Hematopoietic multipotent progenitor cell treated with erythropoietin and hydrocortisone succinate and interleukin-3 and kit ligand, for 6 days (in vitro differentiated cells): ENCODE measurements around the gene GEMIN4.
"Not testable (repeated sequence)": the region's sequence is repeated elsewhere in the genome, so short reads cannot be mapped to it uniquely, and the experiment has no call there.

Experiments
- DNase-seq: peaks from one replicate; pipeline ENCODE4 v3.0.0-alpha.2; 2015

GEMIN4 gene

GRCh38 chr17:774313-774584 is 22.2 kb upstream of the GEMIN4 start:
- DNase-seq: no peak

GRCh38 chr17:773467-774312 is 21.6 kb upstream of the GEMIN4 start:
- DNase-seq: no peak

GRCh38 chr17:773016-773415 is 21.0 kb upstream of the GEMIN4 start:
- DNase-seq: no peak

DNA sequence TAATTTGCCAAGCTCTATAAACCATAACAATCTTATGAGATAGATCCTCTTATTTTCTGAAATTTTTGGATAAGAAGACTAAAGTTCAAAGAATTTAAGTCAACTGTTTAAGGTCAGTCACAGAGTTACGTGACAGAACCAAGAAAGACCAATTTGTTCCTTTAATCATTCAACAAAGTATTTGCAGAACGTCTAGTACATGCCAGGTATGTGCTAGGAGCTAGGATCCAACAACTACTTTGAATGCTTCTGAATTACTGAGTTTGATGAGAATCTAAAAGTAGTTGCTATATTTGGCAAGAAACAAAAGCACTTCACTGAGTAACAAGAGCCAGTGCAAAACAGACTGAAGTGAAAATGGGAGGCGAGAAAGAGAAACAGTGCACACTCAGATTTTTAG is 15.0 kb upstream of the GEMIN4 start:
- DNase-seq: no peak

GRCh38 chr17:760371-760770 is 8.3 kb upstream of the GEMIN4 start:
- no peak for DNase-seq

DNA sequence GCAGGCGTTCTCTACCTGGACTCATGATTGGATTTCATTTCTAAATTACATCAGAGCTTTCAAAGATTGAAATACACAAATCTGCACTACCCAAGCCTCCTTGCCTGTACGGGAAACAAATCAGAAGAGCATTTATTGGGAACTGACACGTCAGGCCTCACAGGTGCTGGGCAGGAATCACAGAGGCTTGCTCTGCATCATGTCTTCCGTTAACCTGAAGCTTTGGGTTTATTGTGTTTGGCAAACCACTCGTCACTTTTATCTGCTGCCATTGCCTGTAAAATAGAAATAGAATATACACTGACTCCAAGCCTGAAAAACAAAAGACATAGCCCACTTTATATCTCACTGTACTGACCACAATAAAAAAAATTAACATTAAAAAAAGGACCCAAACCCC is 7.9 kb upstream of the GEMIN4 start:
- no peak for DNase-seq

DNA sequence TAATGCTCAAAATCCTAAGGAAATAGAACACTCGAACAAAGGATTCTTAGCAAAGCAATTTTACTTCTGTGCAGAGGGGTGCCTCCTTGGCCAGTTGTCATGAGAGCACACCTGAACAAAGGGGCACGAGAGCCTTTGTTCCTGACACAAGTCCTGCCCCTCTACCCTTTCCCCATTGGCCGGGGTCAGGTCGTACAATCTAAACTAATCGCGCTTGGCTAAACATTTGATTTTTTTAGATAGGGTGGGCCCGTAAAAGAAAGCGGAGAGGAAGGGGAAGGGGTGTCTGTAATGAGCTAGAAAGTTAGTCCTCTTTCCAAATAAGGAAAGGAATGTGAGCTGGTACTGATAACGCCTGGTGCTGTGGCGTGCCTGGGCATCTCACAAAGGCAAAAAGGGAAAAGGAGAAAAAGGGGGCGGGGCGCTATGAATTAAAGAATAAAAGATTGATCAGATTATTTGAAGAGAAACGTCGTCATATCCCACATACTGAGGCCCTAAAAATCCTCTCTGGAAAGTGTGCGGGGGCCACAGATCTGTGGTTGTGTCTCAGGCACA is 4.0 kb upstream of the GEMIN4 start:
- not testable (repeated sequence) for DNase-seq

DNA sequence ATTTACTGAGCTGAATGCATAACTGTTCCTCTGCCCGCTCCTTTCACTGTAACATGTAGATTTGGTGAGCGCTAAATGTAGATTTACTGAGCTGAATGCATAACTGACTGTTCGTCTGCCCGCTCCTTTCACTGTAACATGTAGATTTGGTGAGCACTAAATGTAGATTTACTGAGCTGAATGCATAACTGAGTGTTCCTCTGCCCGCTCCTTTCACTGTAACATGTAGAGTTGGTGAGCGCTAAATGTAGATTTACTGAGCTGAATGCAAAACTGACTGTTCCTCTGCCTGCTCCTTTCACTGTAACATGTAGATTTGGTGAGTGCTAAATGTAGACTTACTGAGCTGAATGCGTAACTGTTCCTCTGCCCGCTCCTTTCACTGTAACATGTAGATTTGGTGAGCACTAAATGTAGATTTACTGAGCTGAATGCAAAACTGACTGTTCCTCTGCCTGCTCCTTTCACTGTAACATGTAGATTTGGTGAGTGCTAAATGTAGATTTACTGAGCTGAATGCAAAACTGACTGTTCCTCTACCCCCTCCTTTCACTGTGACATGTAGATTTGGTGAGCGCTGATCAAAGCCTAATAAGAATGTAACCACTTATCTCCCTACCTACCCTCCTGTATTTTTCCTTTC is 3.4 kb upstream of the GEMIN4 start:
- DNase-seq: not testable (repeated sequence)

DNA sequence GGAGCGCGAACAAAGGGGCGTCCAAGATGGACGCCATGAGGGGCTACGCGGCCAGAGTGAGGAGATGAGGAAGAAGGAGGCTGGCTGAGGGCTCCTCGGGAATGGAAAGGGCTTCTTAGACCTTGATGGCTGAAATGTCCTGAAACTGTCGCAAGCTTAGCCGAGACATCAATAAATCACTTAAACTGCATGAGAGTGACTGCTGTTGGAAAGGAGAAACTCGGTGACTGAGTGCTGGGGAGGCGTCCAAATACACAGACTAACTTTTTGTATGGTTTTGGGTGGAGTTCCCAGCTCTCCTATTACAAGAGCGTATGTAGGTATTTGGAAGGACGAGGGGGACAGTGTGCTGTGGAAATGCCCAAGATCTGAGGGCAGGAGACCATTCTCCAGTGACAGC is 1.4 kb upstream of the GEMIN4 start:
- DNase-seq: no peak

DNA sequence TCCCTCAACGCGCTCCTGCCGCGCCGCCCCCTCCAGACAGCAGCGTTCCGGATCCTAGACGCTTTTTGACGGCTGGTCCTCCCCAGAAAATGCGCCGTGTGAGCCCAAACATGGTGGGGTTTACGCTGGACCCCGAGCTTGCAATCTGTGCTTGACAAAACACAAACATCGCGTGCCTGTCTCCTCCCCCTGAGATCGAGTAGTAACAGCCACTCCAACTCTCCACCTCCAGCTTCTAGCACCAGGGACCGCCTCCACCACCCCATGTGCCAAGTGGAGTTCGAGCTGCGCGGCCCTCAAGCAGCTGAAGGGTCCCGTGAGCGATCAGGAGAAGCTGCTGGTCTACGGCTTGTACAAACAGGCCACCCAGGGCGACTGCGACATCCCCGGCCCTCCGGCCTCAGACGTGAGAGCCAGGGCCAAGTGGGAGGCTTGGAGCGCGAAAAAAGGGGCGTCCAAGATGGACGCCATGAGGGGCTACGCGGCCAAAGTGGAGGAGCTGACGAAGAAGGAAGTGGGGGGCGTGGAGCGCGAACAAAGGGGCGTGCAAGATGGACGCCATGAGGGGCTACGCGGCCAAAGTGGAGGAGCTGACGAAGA is 656 bp upstream of the GEMIN4 start:
- DNase-seq: peak; percentile 73

GRCh38 chr17:751269-752001 is 629 bp downstream of the GEMIN4 start:
- DNase-seq: peak; percentile 69

GRCh38 chr17:750431-751037 is 1.5 kb downstream of the GEMIN4 start:
- no peak for DNase-seq

GRCh38 chr17:749359-749758 is 2.7 kb downstream of the GEMIN4 start:
- DNase-seq: not testable (repeated sequence)

DNA sequence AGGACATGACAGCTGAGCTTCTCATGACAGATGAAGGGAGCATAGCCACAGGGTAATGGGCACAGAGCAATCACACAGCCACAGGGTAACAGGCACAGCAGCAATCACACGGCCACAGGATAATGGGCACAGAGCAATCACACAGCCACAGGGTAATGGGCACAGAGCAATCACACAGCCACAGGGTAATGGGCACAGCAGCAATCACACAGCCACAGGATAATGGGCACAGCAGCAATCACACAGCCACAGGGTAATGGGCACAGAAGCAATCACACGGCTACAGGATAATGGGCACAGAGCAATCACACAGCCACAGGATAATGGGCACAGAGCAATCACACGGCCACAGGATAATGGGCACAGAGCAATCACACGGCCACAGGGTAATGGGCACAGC is 3.5 kb downstream of the GEMIN4 start:
- not testable (repeated sequence) for DNase-seq

DNA sequence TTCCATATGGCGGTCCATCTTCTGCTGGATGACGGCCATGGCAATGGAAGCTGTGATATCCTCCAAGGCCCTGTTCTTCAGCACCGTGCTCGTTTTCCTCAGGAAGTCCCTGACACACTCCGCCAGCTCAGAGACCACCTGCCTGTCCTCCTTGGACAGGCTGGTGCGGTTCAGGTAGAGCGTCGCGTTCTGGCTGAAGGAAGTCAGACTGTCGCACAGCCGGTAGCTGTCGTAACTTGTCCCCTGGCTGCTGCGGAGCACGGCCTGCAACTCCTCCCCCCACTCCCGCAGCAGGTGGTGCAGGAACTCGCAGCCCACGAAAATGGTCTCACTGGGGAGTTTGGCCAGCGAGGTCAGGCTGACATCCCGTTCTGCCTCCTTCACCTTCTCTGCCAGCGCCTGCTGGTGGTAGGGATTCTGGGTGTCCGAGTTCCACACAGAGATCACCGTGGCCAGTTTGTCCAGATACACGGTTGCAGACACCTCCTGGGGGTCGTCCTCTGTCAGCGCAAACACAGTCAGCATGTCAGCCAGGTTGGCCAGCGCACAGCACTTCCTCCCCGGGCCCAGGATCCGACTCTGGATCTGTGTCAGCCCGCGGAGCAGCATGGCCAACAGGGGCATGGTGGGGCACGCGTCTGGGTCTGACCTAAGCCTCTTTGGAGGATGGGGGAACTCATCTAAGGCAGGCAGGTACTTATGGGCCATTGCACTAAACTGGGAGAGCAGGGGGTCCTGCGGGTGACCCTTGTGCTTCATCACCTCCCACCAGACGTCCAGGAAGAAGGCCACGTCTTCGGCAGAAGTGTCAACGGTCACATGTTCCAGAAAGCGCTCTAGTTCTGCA is 5.1 kb downstream of the GEMIN4 start:
- no peak for DNase-seq

DNA sequence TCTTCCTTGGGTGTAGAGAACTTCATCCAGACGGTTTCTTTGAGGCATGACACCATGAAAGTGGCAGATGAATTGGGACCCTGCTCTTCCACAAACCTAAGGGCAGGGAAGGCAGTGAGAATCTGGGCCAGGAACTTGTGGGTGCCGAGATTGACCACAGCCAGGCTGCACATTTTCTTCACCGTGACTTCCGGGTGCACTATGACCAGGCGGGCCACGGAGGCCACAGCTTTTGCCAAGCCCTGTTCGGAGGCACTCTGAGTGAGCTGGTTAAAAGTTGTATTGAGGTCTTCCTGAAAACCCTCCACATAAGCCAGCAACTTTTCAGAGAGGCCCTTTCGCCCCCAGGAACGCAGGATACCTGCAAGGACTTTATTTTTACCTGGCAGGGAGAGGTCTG is 5.9 kb downstream of the GEMIN4 start:
- no peak for DNase-seq

GRCh38 chr17:745406-745805 is 6.7 kb downstream of the GEMIN4 start:
- DNase-seq: no peak

DNA sequence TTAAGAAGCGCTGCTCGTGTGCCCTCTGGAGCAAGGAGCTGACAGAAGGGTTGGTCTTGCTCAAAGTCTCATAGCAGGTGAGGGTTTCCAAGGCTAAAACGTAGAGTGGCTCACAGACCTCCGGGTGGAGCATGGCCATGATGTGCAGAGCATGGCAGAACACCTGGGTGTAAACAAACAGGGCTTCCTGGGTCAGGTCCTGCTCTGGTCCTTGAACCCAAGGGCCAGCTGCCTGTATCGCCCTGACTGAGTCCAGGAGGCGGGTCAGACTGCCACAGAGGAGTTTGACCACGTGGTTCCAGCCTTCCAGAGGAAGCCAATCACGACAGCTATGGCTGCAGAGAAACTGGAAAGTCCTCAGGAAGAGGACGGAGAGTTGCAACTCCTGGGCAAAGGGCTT is 7.1 kb downstream of the GEMIN4 start:
- no peak for DNase-seq

DNA sequence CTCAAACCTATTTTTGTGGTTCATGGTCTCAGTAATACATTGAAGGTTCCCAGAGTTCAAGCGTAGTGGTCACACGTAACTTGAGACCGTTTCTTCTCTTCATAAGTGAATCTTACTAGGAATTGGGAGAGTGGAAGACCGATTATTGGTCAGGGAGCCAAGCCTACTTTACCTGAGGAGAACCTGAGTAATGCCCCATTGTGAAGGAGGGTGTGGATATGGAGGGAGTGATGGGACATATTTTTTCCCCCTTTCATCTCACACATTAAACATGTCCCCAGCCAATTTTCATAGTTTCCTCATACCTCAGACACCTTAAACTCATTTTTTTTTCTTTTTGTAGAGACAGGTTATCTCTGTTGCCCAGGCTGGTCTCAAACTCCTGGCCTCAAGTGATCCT is 8.9 kb downstream of the GEMIN4 start:
- DNase-seq: no peak

DNA sequence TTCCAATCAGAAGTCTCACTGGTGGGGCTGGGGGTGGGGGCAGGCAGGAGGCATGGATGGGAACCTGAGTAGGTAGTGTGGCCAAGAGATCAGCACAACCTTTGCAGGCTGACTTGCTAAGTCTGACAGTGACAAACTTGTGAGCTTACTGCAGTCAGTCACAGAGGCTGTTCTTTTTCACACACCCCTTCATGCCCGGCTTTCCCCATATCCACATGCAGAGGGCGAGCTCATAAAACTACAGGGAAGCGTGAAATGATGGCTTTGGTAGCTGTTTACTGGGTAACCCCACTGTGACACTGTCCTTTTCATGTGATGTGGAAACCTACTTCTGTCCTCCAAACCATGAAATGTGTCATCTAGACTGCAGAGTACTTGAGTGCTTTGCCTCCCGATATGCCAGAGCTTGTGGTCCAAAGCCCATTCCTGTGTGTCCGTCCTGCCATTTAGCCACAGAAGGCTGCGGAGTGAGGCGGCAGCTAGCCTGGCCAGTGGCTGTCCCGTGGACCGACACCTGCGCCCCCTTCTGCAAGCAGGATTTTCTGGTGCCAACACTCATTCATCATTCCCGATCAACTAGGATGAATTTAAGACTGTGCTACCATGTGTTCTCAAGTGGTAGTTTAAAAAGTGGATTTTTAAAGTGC is 9.8 kb downstream of the GEMIN4 start:
- no peak for DNase-seq

GRCh38 chr17:740240-741017 is 11.6 kb downstream of the GEMIN4 start:
- peak; percentile 79 for DNase-seq
